Right lobe of liver (tissue), 6 donors: ENCODE results near the gene PTPRM. TPM values are rescaled to one million over a fixed set of nuclear protein-coding genes. Genes with fewer than 3 reads are reported as not detected.

Experiments
- ATAC-seq, 4 donors: fragments of 200-7000 bp; cut with Tn5 transposase; one replicate each; pipeline ENCODE4 v1.9.1; 2020; ENCODE audit warnings: mild to moderate bottlenecking in 4 of 4, moderate library complexity in 4 of 4
- DNase-seq, 3 donors: peaks; one replicate each; pipeline ENCODE4 v3.0.0-alpha.2; 2020
- H3K27ac ChIP-seq, 3 donors: fragments of 200-600 bp; one replicate each; pipeline ENCODE4 v1.8.0; 2022
- H3K27me3 ChIP-seq, 2 donors: fragments of 200-600 bp; one replicate each; pipeline ENCODE4 v1.8.0; 2022
- H3K36me3 ChIP-seq, 4 donors: fragments of 200-600 bp; sonication (generic) in 1 of 4; one replicate each; pipeline versions ENCODE4 v1.5.1 to v1.8.0; 2017 to 2022; ENCODE audit warnings: control low read depth in 1 of 4
- H3K4me1 ChIP-seq, 4 donors: fragments of 200-600 bp; sonication (generic) in 1 of 4; one replicate each; pipeline versions ENCODE4 v1.5.1 to v1.8.0; 2017 to 2022; ENCODE audit warnings: control low read depth in 1 of 4
- H3K4me3 ChIP-seq, 3 donors: fragments of 200-600 bp; one replicate each; pipeline ENCODE4 v1.8.0; 2022
- H3K9me3 ChIP-seq, 4 donors: fragments of 200-600 bp; sonication (generic) in 1 of 4; one replicate each; pipeline versions ENCODE4 v1.5.1 to v1.8.0; 2017 to 2022; ENCODE audit warnings: control low read depth in 1 of 4
- POLR2A ChIP-seq: fragments of 450-650 bp; IDR thresholded peaks from one replicate; pipeline ENCODE4 v1.6.1; 2017; ENCODE audit warnings: antibody characterized with exemption, mild to moderate bottlenecking
- WGBS: methylation state at CpG from one replicate; pipeline ENCODE4 v1.1.6; 2018; ENCODE audit warnings: low coverage, low lambda C conversion rate; ENCODE audit not compliant: insufficient coverage; ENCODE audit errors: missing lambda C conversion rate; 5-methylcytosine and 5-hydroxymethylcytosine counted together
- intact Hi-C, 2 donors: fragments of 100-400 bp; cut with DNase I; formaldehyde crosslinking; loops; one replicate each; pipeline versions ENCODE4 v1.11.2 to v1.14.1; 2022
- total RNA-seq, 6 experiments: library from RNA; depleted of rRNA in 2 of 6; stranded (reverse); fragments of >200 nt in 2 of 6; fragmentation: NEBNext Ultra II Directional in 3 of 6; extraction: Animal tissue kit (Norgen Biotek cat#: 25700) in 3 of 6; gene quantifications; one replicate each; pipeline versions ENCODE4 v1.1.0 to v1.2.4, GENCODE V29; 2016 to 2023
- TF ChIP-seq, protein P1 (sequence below), 4 donors: fragments of 200-600 bp in 3 of 4; fragments of 450-650 bp in 1 of 4; IDR thresholded peaks; one replicate each; pipeline versions ENCODE4 v1.5.1 to v1.8.0; 2016 to 2022; ENCODE audit warnings: antibody characterized with exemption in 4 of 4, mild to moderate bottlenecking in 2 of 4
- donor health status: DM: no; HTN: yes; CAD: no.
- donor health status: DM: no; HTN: no; CAD: no.
- donor health status: DM: no; HTN: no; CAD: no.
- donor health status: DM: no; HTN: yes; CAD: no.
- donor health status: DM: no; HTN: yes; CAD: no.

The PTPRM gene
- total RNA-seq, 6 experiments from 2014 or later: 15.1 to 45.7 (median 26.5) TPM

DNA sequence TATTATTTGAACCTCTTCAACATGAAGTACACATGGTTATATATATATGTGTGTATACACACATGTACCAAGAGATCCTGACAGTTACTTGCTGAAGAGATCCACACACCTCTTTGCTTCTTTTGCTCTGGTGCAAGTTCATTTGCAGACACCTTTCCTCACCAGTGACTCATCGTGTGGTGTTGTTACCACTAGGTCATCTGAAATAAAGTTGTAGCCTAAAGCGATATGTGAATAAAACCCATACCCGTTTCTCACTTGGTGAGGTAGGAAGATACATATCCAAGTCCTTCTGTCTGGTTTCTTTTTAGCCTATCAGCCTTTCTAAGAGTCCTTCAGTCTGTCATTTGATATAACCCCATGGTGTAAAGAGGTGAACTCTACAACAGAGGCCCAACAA, 662.7 kb downstream of the PTPRM start:
- Histone ChIP-seq H3K27ac (no peak overlapping the region), H3K4me1 (no peaks in the 10 kb centered on the region), H3K27me3 (no peaks in the 10 kb centered on the region), H3K9me3 (peaks cover 0 to 2% (median 0%) of the 10 kb centered on the region in 4 donors), H3K4me3 (no peak overlapping the region), H3K36me3 (no peaks in the 10 kb centered on the region)
- WGBS: 98% methylated on average over 3 of the region's 3 CpGs
- ATAC-seq: no peak
- intact Hi-C loops: no loop called here
- DNase-seq: no peak
- TF ChIP-seq, protein P1, sequence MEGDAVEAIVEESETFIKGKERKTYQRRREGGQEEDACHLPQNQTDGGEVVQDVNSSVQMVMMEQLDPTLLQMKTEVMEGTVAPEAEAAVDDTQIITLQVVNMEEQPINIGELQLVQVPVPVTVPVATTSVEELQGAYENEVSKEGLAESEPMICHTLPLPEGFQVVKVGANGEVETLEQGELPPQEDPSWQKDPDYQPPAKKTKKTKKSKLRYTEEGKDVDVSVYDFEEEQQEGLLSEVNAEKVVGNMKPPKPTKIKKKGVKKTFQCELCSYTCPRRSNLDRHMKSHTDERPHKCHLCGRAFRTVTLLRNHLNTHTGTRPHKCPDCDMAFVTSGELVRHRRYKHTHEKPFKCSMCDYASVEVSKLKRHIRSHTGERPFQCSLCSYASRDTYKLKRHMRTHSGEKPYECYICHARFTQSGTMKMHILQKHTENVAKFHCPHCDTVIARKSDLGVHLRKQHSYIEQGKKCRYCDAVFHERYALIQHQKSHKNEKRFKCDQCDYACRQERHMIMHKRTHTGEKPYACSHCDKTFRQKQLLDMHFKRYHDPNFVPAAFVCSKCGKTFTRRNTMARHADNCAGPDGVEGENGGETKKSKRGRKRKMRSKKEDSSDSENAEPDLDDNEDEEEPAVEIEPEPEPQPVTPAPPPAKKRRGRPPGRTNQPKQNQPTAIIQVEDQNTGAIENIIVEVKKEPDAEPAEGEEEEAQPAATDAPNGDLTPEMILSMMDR (IDR thresholded peaks at IDR 0.05): no peak
- TF ChIP-seq POLR2A: no peak

DNA sequence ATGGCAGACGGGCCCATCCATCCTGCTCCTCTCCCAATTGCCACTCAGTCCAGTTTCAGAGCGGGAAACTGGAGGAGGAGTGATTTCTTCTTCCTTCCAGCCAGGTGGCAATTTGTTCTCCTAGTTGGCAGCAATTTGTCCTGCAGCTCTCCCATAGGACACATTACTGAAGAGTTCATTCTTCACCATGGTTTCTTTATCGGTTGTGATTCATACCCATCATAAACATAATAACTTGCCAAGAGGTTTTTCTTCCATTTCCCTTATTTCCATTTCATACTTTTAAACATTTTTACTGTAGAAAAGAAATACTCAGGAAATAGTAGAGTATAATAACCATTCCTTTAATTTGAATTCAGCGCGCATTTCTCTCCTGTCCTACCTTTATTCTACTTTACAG, 664.2 kb downstream of the PTPRM start:
- Histone ChIP-seq H3K27ac (no peak overlapping the region), H3K27me3 (no peaks in the 10 kb centered on the region), H3K9me3 (peaks cover 0 to 2% (median 0%) of the 10 kb centered on the region in 4 donors), H3K4me1 (no peaks in the 10 kb centered on the region), H3K36me3 (no peaks in the 10 kb centered on the region), H3K4me3 (no peak overlapping the region)
- DNase-seq: no peak
- intact Hi-C loops: no loop called here
- WGBS: 93% methylated on average over 4 of the region's 5 CpGs
- TF ChIP-seq, protein P1 (IDR thresholded peaks at IDR 0.05): no peak
- no peak for TF ChIP-seq POLR2A
- ATAC-seq: no peak

DNA sequence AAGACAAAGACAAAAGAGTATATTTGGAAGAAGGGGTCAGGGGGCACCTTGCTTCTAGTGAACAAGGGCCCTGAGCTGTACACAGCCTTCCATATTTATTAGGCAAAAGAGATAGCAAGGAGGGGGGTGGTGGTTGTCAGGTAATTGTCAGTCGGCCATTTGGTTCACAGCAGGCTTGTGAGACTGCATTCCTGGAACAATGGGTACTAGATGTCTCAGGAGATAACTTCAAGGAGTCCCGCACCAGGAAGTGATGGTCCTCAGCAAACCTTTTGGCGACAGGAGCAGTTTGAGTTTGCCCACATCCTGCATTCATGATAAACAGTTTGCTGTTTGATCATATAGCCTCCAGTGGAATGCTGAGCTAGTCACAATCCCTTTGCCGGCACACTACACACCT, 665.7 kb downstream of the PTPRM start:
- Histone ChIP-seq H3K4me1 (no peaks in the 10 kb centered on the region), H3K27me3 (no peaks in the 10 kb centered on the region), H3K27ac (no peak overlapping the region), H3K36me3 (no peaks in the 10 kb centered on the region), H3K4me3 (no peak overlapping the region), H3K9me3 (peaks cover 0 to 2% (median 0%) of the 10 kb centered on the region in 4 donors)
- DNase-seq (no peak), ATAC-seq (no peak)
- intact Hi-C loops: no loop called here
- TF ChIP-seq POLR2A: no peak
- TF ChIP-seq, protein P1 (IDR thresholded peaks at IDR 0.05): no peak
- 62% methylated on average over 3 of the region's 4 CpGs for WGBS

DNA sequence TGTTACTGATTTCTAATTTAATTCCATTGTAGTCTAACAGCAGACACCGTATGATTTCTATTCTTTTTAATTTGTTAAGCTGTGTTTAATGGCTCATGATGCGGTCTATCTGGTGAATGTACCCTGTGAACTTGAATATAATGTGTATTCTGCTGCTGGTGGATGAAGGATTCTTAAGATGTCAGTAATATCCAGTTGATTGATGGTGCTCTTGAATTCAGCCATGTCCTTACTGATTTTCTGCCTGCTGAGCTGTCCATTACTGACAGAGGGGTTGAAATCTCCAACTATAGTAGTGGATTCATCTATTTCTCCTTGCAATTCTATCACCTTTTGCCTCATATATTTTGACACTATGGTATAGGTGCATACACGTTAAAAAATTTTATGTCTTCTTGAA, 668.8 kb downstream of the PTPRM start:
- no peak for ATAC-seq
- 95% methylated on average over 3 of the region's 3 CpGs for WGBS
- H3K4me1 ChIP-seq: no peaks in the 10 kb centered on the region
- intact Hi-C loops: no loop called here
- H3K27ac ChIP-seq: no peak overlapping the region
- DNase-seq: no peak
- no peak overlapping the region for H3K4me3 ChIP-seq
- H3K36me3 ChIP-seq: no peaks in the 10 kb centered on the region
- no peaks in the 10 kb centered on the region for H3K27me3 ChIP-seq
- peaks cover 0 to 2% (median 0%) of the 10 kb centered on the region in 4 donors for H3K9me3 ChIP-seq
- TF ChIP-seq, protein P1 (IDR thresholded peaks at IDR 0.05): no peak
- no peak for TF ChIP-seq POLR2A

DNA sequence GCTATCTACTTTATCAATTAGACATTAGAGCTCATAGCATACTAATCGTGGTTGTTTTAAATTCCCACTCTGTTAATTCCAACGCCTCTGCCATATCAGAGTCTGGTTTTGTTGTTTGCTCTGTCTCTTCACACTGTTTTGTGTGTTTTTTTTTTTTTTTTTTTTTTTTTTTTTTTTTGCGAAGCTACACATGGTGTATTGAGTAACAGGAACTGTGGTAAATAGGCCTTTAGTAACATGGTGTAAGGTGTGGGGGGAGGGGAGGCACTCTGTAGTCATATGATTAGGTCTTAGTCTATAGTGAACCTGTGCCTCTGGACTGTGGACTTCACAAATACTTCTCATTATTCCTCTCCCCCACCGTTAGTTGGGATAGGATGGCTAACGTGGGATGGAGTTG, 671.4 kb downstream of the PTPRM start:
- no peaks in the 10 kb centered on the region for H3K4me1 ChIP-seq
- no peak for TF ChIP-seq POLR2A
- TF ChIP-seq, protein P1 (IDR thresholded peaks at IDR 0.05): no peak
- H3K36me3 ChIP-seq: no peaks in the 10 kb centered on the region
- no peak for DNase-seq
- 83% methylated on average over 4 of the region's 5 CpGs for WGBS
- no peak overlapping the region for H3K27ac ChIP-seq
- H3K9me3 ChIP-seq: peaks cover 0 to 2% (median 0%) of the 10 kb centered on the region in 4 donors
- no peaks in the 10 kb centered on the region for H3K27me3 ChIP-seq
- no peak for ATAC-seq
- intact Hi-C loops: no loop called here
- no peak overlapping the region for H3K4me3 ChIP-seq
